Esophagus squamous epithelium (tissue), 5 donors: Measurements from ENCODE around the gene PRR3. TPM values are rescaled to one million over a fixed set of nuclear protein-coding genes. Genes with fewer than 3 reads are reported as not detected.

Source experiments
- DNase-seq: peaks from one replicate; lab custom pipeline; 2025; lab: John Stamatoyannopoulos, UW
- H3K27ac ChIP-seq, 4 donors: fragments of 200-600 bp; sonication (generic); one replicate each; pipeline ENCODE4 v1.5.1; 2016 to 2019; ENCODE audit warnings: mild to moderate bottlenecking in 1 of 4
- H3K27me3 ChIP-seq, 4 donors: fragments of 200-600 bp; sonication (generic); 1 replicate in 3 of 4; 2 replicates in 1 of 4; pipeline versions ENCODE4 v1.5.1 to v1.6.0; 2017 to 2021; ENCODE audit warnings: antibody characterized with exemption in 1 of 4
- H3K36me3 ChIP-seq, 3 donors: fragments of 200-600 bp; sonication (generic); one replicate each; pipeline ENCODE4 v1.5.1; 2016 to 2019
- H3K4me1 ChIP-seq, 3 donors: fragments of 200-600 bp; sonication (generic); one replicate each; pipeline ENCODE4 v1.5.1; 2017 to 2019
- H3K4me3 ChIP-seq, 4 donors: fragments of 200-600 bp; sonication (generic); 1 replicate in 3 of 4; 2 replicates in 1 of 4; pipeline ENCODE4 v1.5.1; 2016 to 2019; ENCODE audit warnings: mild to moderate bottlenecking in 2 of 4, moderate library complexity in 1 of 4
- H3K9me3 ChIP-seq, 3 donors: fragments of 200-600 bp; sonication (generic); one replicate each; pipeline ENCODE4 v1.5.1; 2016 to 2019
- CTCF ChIP-seq, 6 experiments: fragments of 450-650 bp in 4 of 6; fragments of 200-600 bp in 2 of 6; sonication (generic) in 2 of 6; IDR thresholded peaks; one replicate each; pipeline ENCODE4 v1.5.1; 2016 to 2019; ENCODE audit warnings: antibody characterized with exemption in 6 of 6, mild to moderate bottlenecking in 4 of 6, moderate library complexity in 4 of 6
- POLR2A ChIP-seq, 4 donors: fragments of 450-650 bp; IDR thresholded peaks; one replicate each; pipeline ENCODE4 v1.6.1; 2017; ENCODE audit warnings: antibody characterized with exemption in 4 of 4, mild to moderate bottlenecking in 4 of 4, moderate library complexity in 3 of 4
- WGBS, 2 donors: methylation state at CpG; one replicate each; pipeline ENCODE4 v1.1.5; 2018; 5-methylcytosine and 5-hydroxymethylcytosine counted together
- intact Hi-C: fragments of 100-400 bp; cut with DNase I; formaldehyde crosslinking; loops from one replicate; pipeline ENCODE4 v1.15.0; 2022
- small RNA-seq, 4 donors: library from RNA; depleted of rRNA; stranded (forward); fragments of <200 nt; gene quantifications; one replicate each; pipeline ENCODE3, GENCODE V24; 2016
- total RNA-seq, 4 donors: library from RNA; depleted of rRNA; stranded (reverse); fragments of >200 nt; gene quantifications; one replicate each; pipeline ENCODE4 v1.1.0, GENCODE V29; 2016
- donor health status: DM: yes; HTN: yes; CAD: no.

The PRR3 gene
- total RNA-seq, 4 donors from 2014 or later, result 3.2 to 11.6 (median 5.8) TPM

- no peak for TF ChIP-seq CTCF (IDR thresholded peaks at IDR 0.05)
- peak in 1 of 4 donors; percentile 8 for TF ChIP-seq POLR2A (IDR thresholded peaks at IDR 0.05)
- intact Hi-C loops, result no loop called here
- no peak for DNase-seq
- Histone ChIP-seq H3K27ac (peak overlapping the region; percentile 16 to 97 (median 70)), H3K4me1 (peaks cover 0 to 61% (median 22%) of the 10 kb centered on the region in 3 donors), H3K27me3 (no peaks in the 10 kb centered on the region), H3K4me3 (no peak overlapping the region), H3K9me3 (no peaks in the 10 kb centered on the region), H3K36me3 (peaks cover 0 to 39% (median 16%) of the 10 kb centered on the region in 3 donors)
- 35 to 42% methylated on average over 6 of the region's 6 CpGs for WGBS, 2 donors
These were observed 55.7 kb downstream of the PRR3 start for GRCh38 chr6:30612687-30613248.

Small RNA genes within 50 kb of the gene (small RNA-seq; reads per million reads assigned to genes)
- gene MIR877, result 2.9 to 9.8 (median 3.4) reads per million in 4 donors

Other genes starting within 250 kb of the PRR3 start
- gene TRIM39, start 230.4 kb upstream of the PRR3 start, total RNA-seq, result 10 to 100 TPM; 11.3 to 16.2 (median 15.1) TPM
- gene RPP21, start 212.1 kb upstream of the PRR3 start, total RNA-seq, result 100 to 1,000 TPM in 1 of 4 donors, 10 to 100 TPM in 3; 60.2 to 101 (median 81.7) TPM
- 100 to 1,000 TPM; 263 to 597 (median 356) TPM for gene HLA-E, start 67.8 kb upstream of the PRR3 start, total RNA-seq
- gene GNL1, start 806 bp upstream of the PRR3 start, total RNA-seq, result 10 to 100 TPM; 12.7 to 37.2 (median 20.5) TPM
- 10 to 100 TPM; 31.0 to 42.3 (median 36.0) TPM for gene ABCF1, start 14.1 kb downstream of the PRR3 start, total RNA-seq
- 10 to 100 TPM; 24.2 to 32.6 (median 25.9) TPM for gene PPP1R10, start 59.9 kb downstream of the PRR3 start, total RNA-seq
- 10 to 100 TPM; 31.0 to 56.3 (median 40.6) TPM for gene MRPS18B, start 60.5 kb downstream of the PRR3 start, total RNA-seq
- 1 to 10 TPM; 5.0 to 6.7 (median 6.3) TPM for gene ATAT1, start 69.6 kb downstream of the PRR3 start, total RNA-seq
- gene C6orf136, start 89.8 kb downstream of the PRR3 start, total RNA-seq, result 10 to 100 TPM in 3 of 4 donors, 1 to 10 TPM in 1; 8.3 to 17.5 (median 12.7) TPM
- gene DHX16, start 115.7 kb downstream of the PRR3 start, total RNA-seq, result 10 to 100 TPM; 11.4 to 26.6 (median 24.4) TPM
- 10 to 100 TPM in 3 of 4 donors, 1 to 10 TPM in 1; 9.8 to 22.2 (median 17.4) TPM for gene PPP1R18, start 129.3 kb downstream of the PRR3 start, total RNA-seq
- 1 to 10 TPM; 3.8 to 7.4 (median 6.7) TPM for gene NRM, start 133.7 kb downstream of the PRR3 start, total RNA-seq
- gene MDC1, start 160.0 kb downstream of the PRR3 start, total RNA-seq, result 1 to 10 TPM; 2.4 to 7.4 (median 7.0) TPM
- gene TUBB, start 163.1 kb downstream of the PRR3 start, total RNA-seq, result 100 to 1,000 TPM; 151 to 351 (median 255) TPM
- 10 to 100 TPM; 46.7 to 88.8 (median 64.4) TPM for gene FLOT1, start 185.4 kb downstream of the PRR3 start, total RNA-seq
- 10 to 100 TPM; 41.4 to 87.9 (median 66.0) TPM for gene IER3, start 187.3 kb downstream of the PRR3 start, total RNA-seq